ENCODE data around the gene PRMT1.

GRCh38 chr19:49631014-49631588 is 46.0 kb upstream of the PRMT1 start:
- TF ChIP-seq CTCF (IDR thresholded peaks at IDR 0.05; ENCODE audit: low read length) (no peak), EZH2 (IDR thresholded peaks at IDR 0.05; ENCODE audit: borderline replicate concordance, low read length) (no peak)

All from OCI-LY1 (cell line).